Measurements from ENCODE around the gene TRIM33. TPM values are rescaled to one million over a fixed set of nuclear protein-coding genes. Genes with fewer than 3 reads are reported as not detected.

Gene TRIM33
- total and polyA plus RNA-seq, 2 of the 8 experiments (the other 6 are each of a cell fraction or from before 2014, with no cell fraction given): 17.1 to 52.3 TPM

DNA sequence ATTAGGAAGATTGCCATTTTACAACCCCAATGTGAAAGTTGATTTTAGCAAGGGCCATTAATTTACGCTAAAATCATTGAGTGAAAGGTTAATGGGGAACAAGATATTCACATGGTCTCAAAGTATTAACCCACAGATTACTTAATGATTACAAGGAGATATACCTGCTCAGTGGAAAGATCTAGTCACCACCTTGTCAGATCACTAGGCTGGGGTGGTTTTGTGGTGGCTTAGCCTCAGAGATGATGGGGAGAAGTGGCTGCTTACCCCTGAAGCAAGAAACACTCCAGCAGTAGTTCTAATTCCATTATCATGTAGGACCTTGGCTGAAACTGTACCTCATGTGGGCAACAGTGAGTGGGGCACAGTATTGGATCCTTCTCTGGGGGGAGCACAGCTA, 20.1 kb upstream of the TRIM33 start (continued):
- TF ChIP-seq, protein P1, sequence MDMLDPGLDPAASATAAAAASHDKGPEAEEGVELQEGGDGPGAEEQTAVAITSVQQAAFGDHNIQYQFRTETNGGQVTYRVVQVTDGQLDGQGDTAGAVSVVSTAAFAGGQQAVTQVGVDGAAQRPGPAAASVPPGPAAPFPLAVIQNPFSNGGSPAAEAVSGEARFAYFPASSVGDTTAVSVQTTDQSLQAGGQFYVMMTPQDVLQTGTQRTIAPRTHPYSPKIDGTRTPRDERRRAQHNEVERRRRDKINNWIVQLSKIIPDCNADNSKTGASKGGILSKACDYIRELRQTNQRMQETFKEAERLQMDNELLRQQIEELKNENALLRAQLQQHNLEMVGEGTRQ (IDR thresholded peaks at IDR 0.05; ENCODE audit: low read length): no peak
- TF ChIP-seq SRF (IDR thresholded peaks at IDR 0.05; ENCODE audit: low read depth, low read length) (no peak), TAF7 (optimal IDR thresholded peaks at IDR 0.05; ENCODE audit: borderline replicate concordance, low read depth, low read length) (no peak), RXRA (IDR thresholded peaks at IDR 0.05; ENCODE audit: insufficient read depth, low read depth, low read length) (no peak), RAD21 (IDR thresholded peaks at IDR 0.05 in 1 of 2, conservative IDR thresholded peaks at IDR 0.05 in 1 of 2; ENCODE audit: low read depth in 2 of 2, low read length in 2 of 2) (no peak)
